GM19397 (cell line): ENCODE data around the gene TNRC6C.
"Not testable (repeated sequence)": the region's sequence is repeated elsewhere in the genome, so short reads cannot be mapped to it uniquely, and the experiment has no call there.

Experiments
- ATAC-seq: cut with Tn5 transposase; IDR thresholded peaks from one replicate; pipeline ENCODE4 v1.9.1; 2021; ENCODE audit warnings: mild to moderate bottlenecking, moderate library complexity; ENCODE audit not compliant: unreplicated experiment

The TNRC6C gene

GRCh38 chr17:78109489-78109761 lies 150.9 kb downstream of the TNRC6C start:
- ATAC-seq = no peak

- no peak for ATAC-seq
Measured at GRCh38 chr17:78110363-78111015, 152.0 kb downstream of the TNRC6C start.

GRCh38 chr17:78111016-78111726 lies 152.7 kb downstream of the TNRC6C start:
- no peak for ATAC-seq

- no peak for ATAC-seq
Measured at GRCh38 chr17:78111727-78112517, 153.4 kb downstream of the TNRC6C start.

- ATAC-seq = no peak
Measured at GRCh38 chr17:78112518-78113471, 154.3 kb downstream of the TNRC6C start.

- no peak for ATAC-seq
Measured at GRCh38 chr17:78113804-78114785, 155.6 kb downstream of the TNRC6C start.

GRCh38 chr17:78114831-78115723 lies 156.6 kb downstream of the TNRC6C start:
- no peak for ATAC-seq

- not testable (repeated sequence) for ATAC-seq
Measured at GRCh38 chr17:78115803-78116202, 157.3 kb downstream of the TNRC6C start.

GRCh38 chr17:78116411-78116810 lies 157.9 kb downstream of the TNRC6C start:
- ATAC-seq = no peak

- no peak for ATAC-seq
Measured at GRCh38 chr17:78117027-78117981, 158.8 kb downstream of the TNRC6C start.

- ATAC-seq = no peak
Measured at GRCh38 chr17:78118801-78119241, 160.3 kb downstream of the TNRC6C start.

- ATAC-seq = no peak
Measured at GRCh38 chr17:78120537-78120936, 162.0 kb downstream of the TNRC6C start.

GRCh38 chr17:78120971-78121800 lies 162.7 kb downstream of the TNRC6C start:
- ATAC-seq = no peak

GRCh38 chr17:78121801-78122215 lies 163.3 kb downstream of the TNRC6C start:
- ATAC-seq = no peak

GRCh38 chr17:78122216-78122930 lies 163.9 kb downstream of the TNRC6C start:
- no peak for ATAC-seq

GRCh38 chr17:78122931-78123249 lies 164.4 kb downstream of the TNRC6C start:
- no peak for ATAC-seq
